HepG2 (cell line): ENCODE results near the gene CAMK2A. TPM values are rescaled to one million over a fixed set of nuclear protein-coding genes. Genes with fewer than 3 reads are reported as not detected.

ENCODE experiments used
- CBX5 ChIP-seq: sonication (generic); formaldehyde crosslinking; IDR thresholded peaks from 2 replicates; pipeline ENCODE4 v1.4.0; 2020; ENCODE audit warnings: missing genetic modification reagents, borderline replicate concordance
- CENPT ChIP-seq: sonication (generic); formaldehyde crosslinking; IDR thresholded peaks from 2 replicates; pipeline ENCODE4 v1.8.0; 2022; ENCODE audit warnings: low read depth, mild to moderate bottlenecking, moderate library complexity, missing genetic modification reagents
- CTCF ChIP-seq: sonication (generic); formaldehyde crosslinking; IDR thresholded peaks from 2 replicates; pipeline ENCODE4 v1.5.0; 2020; ENCODE audit warnings: mild to moderate bottlenecking, missing genetic modification reagents, moderate library complexity
- GATA4 ChIP-seq: sonication (generic); IDR thresholded peaks from 2 replicates; pipeline ENCODE4 v1.6.1; 2016; ENCODE audit warnings: antibody characterized with exemption, low read depth, borderline replicate concordance
- GPN1 ChIP-seq: sonication (generic); formaldehyde crosslinking; IDR thresholded peaks from 2 replicates; pipeline ENCODE4 v1.5.1; 2020; ENCODE audit warnings: missing genetic modification reagents, borderline replicate concordance
- NCOR1 ChIP-seq: fragments of 200-600 bp; sonication (generic); IDR thresholded peaks from 2 replicates; pipeline ENCODE4 v1.7.0; 2017; ENCODE audit warnings: antibody characterized with exemption, low read length, borderline replicate concordance
- NKX3-1 ChIP-seq: sonication (generic); formaldehyde crosslinking; IDR thresholded peaks from 2 replicates; pipeline ENCODE4 v1.5.0; 2020; ENCODE audit warnings: missing genetic modification reagents
- NR2F1 ChIP-seq, 2 experiments: fragments of 450-650 bp in 1 of 2; formaldehyde crosslinking in 1 of 2; IDR thresholded peaks; 2 replicates each; pipeline versions ENCODE4 v1.5.0 to v1.6.1; 2016 to 2020; ENCODE audit warnings: mild to moderate bottlenecking in 1 of 2, missing compliant biosample characterization in 1 of 2, missing genetic modification reagents in 1 of 2, moderate library complexity in 1 of 2
- NR2F2 ChIP-seq: IDR thresholded peaks from 2 replicates; pipeline ENCODE4 v1.6.1; 2012; ENCODE audit warnings: low read depth, inconsistent platforms, borderline replicate concordance
- NR2F6 ChIP-seq, 2 experiments: IDR thresholded peaks; 2 replicates each; pipeline ENCODE4 v1.6.1; 2016; ENCODE audit warnings: antibody characterized with exemption in 1 of 2, mild to moderate bottlenecking in 1 of 2
- PATZ1 ChIP-seq: sonication (generic); formaldehyde crosslinking; IDR thresholded peaks from 2 replicates; pipeline ENCODE4 v1.4.0; 2020; ENCODE audit warnings: missing genetic modification reagents
- SMC3 ChIP-seq: IDR thresholded peaks from 2 replicates; pipeline ENCODE4 v1.6.1; 2011; ENCODE audit warnings: low read length, improper control_type of control experiment
- SP1 ChIP-seq, 2 experiments: fragments of 450-650 bp in 1 of 2; sonication (generic) in 1 of 2; formaldehyde crosslinking in 1 of 2; IDR thresholded peaks; 2 replicates each; pipeline versions ENCODE4 v1.4.0 to v1.6.1; 2016 to 2020; ENCODE audit warnings: missing genetic modification reagents in 1 of 2
- TEAD3 ChIP-seq: optimal IDR thresholded peaks from 2 replicates; pipeline ENCODE3; 2016; ENCODE audit warnings: borderline replicate concordance
- ZHX2 ChIP-seq, 2 experiments: sonication (generic) in 1 of 2; formaldehyde crosslinking in 1 of 2; IDR thresholded peaks; 2 replicates each; pipeline versions ENCODE4 v1.6.1 to v1.9.0; 2014 to 2022; ENCODE audit warnings: antibody characterized with exemption in 1 of 2, borderline replicate concordance in 1 of 2, inconsistent platforms in 1 of 2, low read depth in 1 of 2, missing genetic modification reagents in 1 of 2
- ZMYM4 ChIP-seq: sonication (generic); formaldehyde crosslinking; IDR thresholded peaks from 2 replicates; pipeline ENCODE4 v1.8.1; 2023; ENCODE audit warnings: mild to moderate bottlenecking, missing genetic modification reagents
- ZNF446 ChIP-seq: sonication (generic); formaldehyde crosslinking; IDR thresholded peaks from 2 replicates; pipeline ENCODE4 v1.5.0; 2020; ENCODE audit warnings: mild to moderate bottlenecking, missing genetic modification reagents
- ZNF557 ChIP-seq: sonication (generic); formaldehyde crosslinking; IDR thresholded peaks from 2 replicates; pipeline ENCODE4 v1.4.0; 2020; ENCODE audit warnings: missing genetic modification reagents
- ZNF576 ChIP-seq: sonication (generic); formaldehyde crosslinking; IDR thresholded peaks from 2 replicates; pipeline ENCODE4 v1.4.0; 2020; ENCODE audit warnings: mild to moderate bottlenecking, missing genetic modification reagents
- ZNF737 ChIP-seq: sonication (generic); formaldehyde crosslinking; IDR thresholded peaks from 2 replicates; pipeline ENCODE4 v1.5.0; 2020; ENCODE audit warnings: missing genetic modification reagents, mild to moderate bottlenecking, borderline replicate concordance
- polyA plus RNA-seq, 8 experiments: library from polyadenylated mRNA; depleted of rRNA in 3 of 8; stranded (reverse) in 7 of 8; unstranded in 1 of 8; fragments of >200 nt; fragmentation: Illumina TruSeq in 4 of 8; extraction: Trizol in 4 of 8; gene quantifications; 2 replicates each; pipeline versions ENCODE4 v1.2.1 to v1.2.3, GENCODE V29; 2011 to 2016; ENCODE audit warnings: low read depth in 4 of 8, missing spikeins in 1 of 8, mixed read lengths in 1 of 8; ENCODE audit not compliant: insufficient read depth in 1 of 8
- total RNA-seq, 5 experiments: library from RNA; depleted of rRNA; stranded (reverse); fragments of >200 nt; fragmentation: Illumina TruSeq; extraction: Trizol; gene quantifications; 2 replicates each; pipeline ENCODE4 v1.2.3, GENCODE V29; 2016; ENCODE audit warnings: low read depth in 1 of 5

Gene CAMK2A
- total and polyA plus RNA-seq, 2 of the 13 experiments (the other 11 are each of a cell fraction or from before 2014, with no cell fraction given), result 0.11 TPM; not detected in 1

- TF ChIP-seq ZHX2 (IDR thresholded peaks at IDR 0.05; ENCODE audit: low read depth), result no peak
- TF ChIP-seq ZHX2 (CRISPR knock-in tag; IDR thresholded peaks at IDR 0.05; ENCODE audit: borderline replicate concordance), result no peak
- no peak for TF ChIP-seq NR2F2
- TF ChIP-seq ZNF446, result no peak
- 0 out of 4 replicates have a peak, but pooled peaks of 1 of the 2 experiments have one; percentile 7 for TF ChIP-seq NR2F1 (CRISPR knock-in tag; IDR thresholded peaks at IDR 0.05)
- TF ChIP-seq SP1 (IDR thresholded peaks at IDR 0.05), result no peak
- TF ChIP-seq SP1 (CRISPR knock-in tag; IDR thresholded peaks at IDR 0.05), result no peak
- peak; percentile 34; the same call in 1 of the 2 replicates for TF ChIP-seq CBX5 (CRISPR knock-in tag)
- no peak for TF ChIP-seq ZNF737 (CRISPR knock-in tag)
- TF ChIP-seq NR2F6 (IDR thresholded peaks at IDR 0.05), result peak; percentile 27; the same call in 1 of the 2 replicates
- TF ChIP-seq NR2F6 (CRISPR knock-in tag; IDR thresholded peaks at IDR 0.05), result peak; percentile 78; the same call in 1 of the 2 replicates
- TF ChIP-seq GATA4, result no peak
- TF ChIP-seq TEAD3 (CRISPR knock-in tag), result peak; percentile 35
- peak; percentile 79 for TF ChIP-seq SMC3
- no peak for TF ChIP-seq ZNF576 (CRISPR knock-in tag)
- TF ChIP-seq GPN1 (CRISPR knock-in tag), result no peak
- no peak for TF ChIP-seq NCOR1
- TF ChIP-seq CENPT (CRISPR knock-in tag), result no peak
- no peak for TF ChIP-seq NKX3-1
- no peak for TF ChIP-seq ZMYM4
- peak; percentile 44; the same call in 1 of the 2 replicates for TF ChIP-seq PATZ1 (CRISPR knock-in tag)
- TF ChIP-seq ZNF557 (CRISPR knock-in tag), result no peak
- peak; percentile 72 for TF ChIP-seq CTCF (CRISPR knock-in tag)
- TF ChIP-seq, all 625 proteins: peak for 14
Observed at GRCh38 chr5:150286820-150287219, 2.8 kb downstream of the CAMK2A start (continued).
